Skeletal muscle tissue (tissue), 4 donors: Measurements from ENCODE around the gene TRIP13. TPM values are rescaled to one million over a fixed set of nuclear protein-coding genes. Genes with fewer than 3 reads are reported as not detected.

Source experiments
- H3K27ac ChIP-seq: one replicate; pipeline ENCODE4 v1.7.0; 2013; ENCODE audit warnings: mild to moderate bottlenecking, low read depth, low read length, inconsistent platforms
- H3K27me3 ChIP-seq, 3 donors: one replicate each; pipeline ENCODE4 v1.7.0; 2013; ENCODE audit warnings: low read length in 3 of 3; ENCODE audit not compliant: control insufficient read depth in 3 of 3, insufficient read depth in 3 of 3
- H3K36me3 ChIP-seq, 3 donors: one replicate each; pipeline ENCODE4 v1.7.0; 2013; ENCODE audit warnings: low read length in 3 of 3; ENCODE audit not compliant: control insufficient read depth in 3 of 3, insufficient read depth in 3 of 3
- H3K4me1 ChIP-seq, 3 donors: one replicate each; pipeline ENCODE4 v1.7.0; 2013; ENCODE audit warnings: low read length in 3 of 3, mild to moderate bottlenecking in 3 of 3; ENCODE audit not compliant: control insufficient read depth in 3 of 3, insufficient read depth in 3 of 3
- H3K4me3 ChIP-seq, 3 donors: one replicate each; pipeline ENCODE4 v1.7.0; 2013; ENCODE audit warnings: low read length in 3 of 3
- H3K9ac ChIP-seq, 3 donors: one replicate each; pipeline ENCODE4 v1.7.0; 2013; ENCODE audit warnings: low read length in 3 of 3, mild to moderate bottlenecking in 3 of 3, moderate library complexity in 2 of 3, low read depth in 1 of 3
- H3K9me3 ChIP-seq, 3 donors: one replicate each; pipeline ENCODE4 v1.7.0; 2013; ENCODE audit warnings: low read length in 3 of 3; ENCODE audit not compliant: control insufficient read depth in 3 of 3
- total RNA-seq: library from RNA; depleted of rRNA; stranded (reverse); fragments of >200 nt; gene quantifications from one replicate; pipeline ENCODE4 v1.2.3, GENCODE V29; 2014
- donor health status: Osteomylitis.

TRIP13 gene
- total RNA-seq, 1 donor from 2014 or later = 5.7 TPM

- peaks cover 0 to 3% (median 3%) of the 10 kb centered on the region in 3 donors for H3K4me1 ChIP-seq
- H3K4me3 ChIP-seq = no peak overlapping the region
- H3K27me3 ChIP-seq = peaks cover 30 to 53% (median 49%) of the 10 kb centered on the region in 3 donors
- no peak overlapping the region for H3K9ac ChIP-seq
- no peaks in the 10 kb centered on the region for H3K36me3 ChIP-seq
- no peaks in the 10 kb centered on the region for H3K9me3 ChIP-seq
- no peak overlapping the region for H3K27ac ChIP-seq
Observed at GRCh38 chr5:966345-966710, 73.6 kb downstream of the TRIP13 start.

DNA sequence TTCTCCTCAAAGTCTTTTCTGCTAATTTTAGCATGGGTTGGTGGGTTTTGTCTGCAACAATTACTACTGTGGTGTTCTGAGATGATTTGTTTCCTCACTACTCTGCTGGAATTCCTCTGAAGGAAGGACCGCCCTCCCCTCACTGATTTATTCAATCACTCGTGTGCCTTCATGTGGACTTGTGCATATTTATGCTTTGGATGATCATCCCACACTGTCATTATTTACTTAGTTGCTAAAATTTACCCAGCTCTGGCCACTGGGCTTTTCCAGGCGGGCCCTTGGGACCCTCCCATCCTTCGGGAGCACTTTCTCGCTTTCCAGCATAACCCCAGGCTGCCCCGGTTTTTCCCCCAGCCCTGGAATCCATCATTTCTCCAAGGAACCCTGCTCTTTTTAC is 74.3 kb downstream of the TRIP13 start:
- Histone ChIP-seq H3K27ac (no peak overlapping the region), H3K4me1 (peaks cover 0 to 3% (median 3%) of the 10 kb centered on the region in 3 donors), H3K9ac (no peak overlapping the region), H3K36me3 (no peaks in the 10 kb centered on the region), H3K4me3 (no peak overlapping the region), H3K27me3 (peaks cover 24 to 50% (median 43%) of the 10 kb centered on the region in 3 donors), H3K9me3 (peaks cover 0 to 5% (median 3%) of the 10 kb centered on the region in 3 donors)

Other genes starting within 250 kb of the TRIP13 start
- gene TPPP, start 199.5 kb upstream of the TRIP13 start, total RNA-seq = 3.7 TPM
- gene ZDHHC11B, start 108.2 kb upstream of the TRIP13 start, total RNA-seq = 1.0 TPM
- gene ZDHHC11, start 41.9 kb upstream of the TRIP13 start, total RNA-seq = 1.0 TPM
- gene BRD9, start 83 bp upstream of the TRIP13 start, total RNA-seq = 22.4 TPM
- 1.6 TPM for gene NKD2, start 115.9 kb downstream of the TRIP13 start, total RNA-seq
- gene SLC12A7, start 219.2 kb downstream of the TRIP13 start, total RNA-seq = 5.7 TPM